ENCODE measurements around the gene ORAI3. TPM values are rescaled to one million over a fixed set of nuclear protein-coding genes. Genes with fewer than 3 reads are reported as not detected.

ORAI3 gene
- total and polyA plus RNA-seq, 2 donors from 2014 or later: 23.1 to 32.3 TPM

DNA sequence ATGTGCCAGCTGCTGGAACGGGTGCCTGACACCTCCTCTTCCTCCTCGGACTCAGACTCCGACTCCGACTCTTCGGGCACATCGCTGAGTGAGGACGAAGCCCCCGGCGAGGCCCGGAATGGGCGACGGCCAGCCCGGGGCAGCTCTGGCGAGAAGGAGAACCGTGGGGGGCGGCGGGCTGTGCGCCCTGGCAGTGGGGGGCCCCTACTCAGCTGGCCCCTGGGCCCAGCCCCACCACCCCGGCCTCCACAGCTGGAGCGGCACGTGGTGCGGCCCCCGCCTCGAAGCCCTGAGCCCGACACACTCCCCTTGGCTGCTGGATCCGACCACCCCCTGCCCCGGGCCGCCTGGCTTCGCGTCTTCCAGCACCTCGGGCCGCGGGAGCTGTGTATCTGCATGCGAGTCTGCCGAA, 18.7 kb upstream of the ORAI3 start:
- Histone ChIP-seq H3K9ac (ENCODE audit: low read length in 3 of 3) (no peak overlapping the region), H3K9me3 (ENCODE audit: control insufficient read depth in 2 of 3, insufficient read depth in 1 of 3, low read length in 3 of 3) (no peaks in the 10 kb centered on the region), H3K27ac (ENCODE audit: low read depth in 2 of 2, low read length in 2 of 2) (no peak overlapping the region), H3K36me3 (ENCODE audit: control insufficient read depth in 2 of 3, insufficient read depth in 3 of 3, low read length in 3 of 3) (peaks cover 2 to 15% (median 9%) of the 10 kb centered on the region in 3 donors), H3K4me1 (ENCODE audit: control insufficient read depth in 2 of 3, insufficient read depth in 2 of 3, low read depth in 1 of 3, low read length in 3 of 3) (peaks cover 0 to under 1% (median 0%) of the 10 kb centered on the region in 3 donors), H3K4me3 (ENCODE audit: low read length in 3 of 3) (no peak overlapping the region), H3K27me3 (ENCODE audit: control insufficient read depth, insufficient read depth, low read length) (no peaks in the 10 kb centered on the region)
- no peak for FAIRE-seq
- intact Hi-C loops (cut with DNase I): no loop called here
- TF ChIP-seq, protein P1, sequence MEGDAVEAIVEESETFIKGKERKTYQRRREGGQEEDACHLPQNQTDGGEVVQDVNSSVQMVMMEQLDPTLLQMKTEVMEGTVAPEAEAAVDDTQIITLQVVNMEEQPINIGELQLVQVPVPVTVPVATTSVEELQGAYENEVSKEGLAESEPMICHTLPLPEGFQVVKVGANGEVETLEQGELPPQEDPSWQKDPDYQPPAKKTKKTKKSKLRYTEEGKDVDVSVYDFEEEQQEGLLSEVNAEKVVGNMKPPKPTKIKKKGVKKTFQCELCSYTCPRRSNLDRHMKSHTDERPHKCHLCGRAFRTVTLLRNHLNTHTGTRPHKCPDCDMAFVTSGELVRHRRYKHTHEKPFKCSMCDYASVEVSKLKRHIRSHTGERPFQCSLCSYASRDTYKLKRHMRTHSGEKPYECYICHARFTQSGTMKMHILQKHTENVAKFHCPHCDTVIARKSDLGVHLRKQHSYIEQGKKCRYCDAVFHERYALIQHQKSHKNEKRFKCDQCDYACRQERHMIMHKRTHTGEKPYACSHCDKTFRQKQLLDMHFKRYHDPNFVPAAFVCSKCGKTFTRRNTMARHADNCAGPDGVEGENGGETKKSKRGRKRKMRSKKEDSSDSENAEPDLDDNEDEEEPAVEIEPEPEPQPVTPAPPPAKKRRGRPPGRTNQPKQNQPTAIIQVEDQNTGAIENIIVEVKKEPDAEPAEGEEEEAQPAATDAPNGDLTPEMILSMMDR (IDR thresholded peaks at IDR 0.05; ENCODE audit: borderline replicate concordance, extremely low read depth, insufficient read depth): no peak
- DNase-seq: peak in 2 of 5 donors; percentile 59 to 78

DNA sequence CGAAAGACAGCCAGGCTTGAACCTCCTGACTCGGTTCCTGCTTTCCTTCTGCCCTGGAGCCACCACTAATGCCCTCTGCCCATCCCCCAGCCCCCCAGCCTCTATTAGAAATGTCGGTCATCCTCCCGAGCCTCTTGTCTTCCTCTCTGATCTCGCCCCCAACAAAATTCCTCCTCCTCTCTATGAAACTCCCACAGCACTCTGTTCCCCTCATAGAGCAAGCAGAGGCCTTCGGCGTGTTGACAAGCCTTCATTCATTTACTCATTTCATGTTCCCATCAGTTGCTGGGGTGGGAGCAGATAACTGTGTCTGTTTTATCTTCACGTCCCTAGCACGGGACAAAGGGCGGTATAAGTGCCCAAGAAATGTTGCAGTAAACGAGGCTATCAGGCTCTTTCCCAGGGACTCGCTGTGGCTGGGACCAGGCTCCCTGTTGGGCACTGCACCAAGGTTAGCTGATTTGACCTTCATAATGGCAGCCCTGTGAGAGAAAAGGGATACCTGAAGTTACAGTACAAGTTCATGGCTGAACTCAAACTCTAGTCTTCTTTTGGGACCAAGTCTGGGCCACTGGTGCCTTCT, 17.7 kb upstream of the ORAI3 start:
- Histone ChIP-seq H3K9ac (ENCODE audit: low read length in 3 of 3) (no peak overlapping the region), H3K27ac (ENCODE audit: low read depth in 2 of 2, low read length in 2 of 2) (no peak overlapping the region), H3K4me3 (ENCODE audit: low read length in 3 of 3) (no peak overlapping the region), H3K9me3 (ENCODE audit: control insufficient read depth in 2 of 3, insufficient read depth in 1 of 3, low read length in 3 of 3) (no peaks in the 10 kb centered on the region), H3K36me3 (ENCODE audit: control insufficient read depth in 2 of 3, insufficient read depth in 3 of 3, low read length in 3 of 3) (peaks cover 2 to 15% (median 13%) of the 10 kb centered on the region in 3 donors), H3K4me1 (ENCODE audit: control insufficient read depth in 2 of 3, insufficient read depth in 2 of 3, low read depth in 1 of 3, low read length in 3 of 3) (peaks cover 0 to 2% (median 0%) of the 10 kb centered on the region in 3 donors), H3K27me3 (ENCODE audit: control insufficient read depth, insufficient read depth, low read length) (no peaks in the 10 kb centered on the region)
- intact Hi-C loops (cut with DNase I): no loop called here
- DNase-seq (no peak), FAIRE-seq (no peak)
- TF ChIP-seq, protein P1 (IDR thresholded peaks at IDR 0.05; ENCODE audit: borderline replicate concordance, extremely low read depth, insufficient read depth): no peak

DNA sequence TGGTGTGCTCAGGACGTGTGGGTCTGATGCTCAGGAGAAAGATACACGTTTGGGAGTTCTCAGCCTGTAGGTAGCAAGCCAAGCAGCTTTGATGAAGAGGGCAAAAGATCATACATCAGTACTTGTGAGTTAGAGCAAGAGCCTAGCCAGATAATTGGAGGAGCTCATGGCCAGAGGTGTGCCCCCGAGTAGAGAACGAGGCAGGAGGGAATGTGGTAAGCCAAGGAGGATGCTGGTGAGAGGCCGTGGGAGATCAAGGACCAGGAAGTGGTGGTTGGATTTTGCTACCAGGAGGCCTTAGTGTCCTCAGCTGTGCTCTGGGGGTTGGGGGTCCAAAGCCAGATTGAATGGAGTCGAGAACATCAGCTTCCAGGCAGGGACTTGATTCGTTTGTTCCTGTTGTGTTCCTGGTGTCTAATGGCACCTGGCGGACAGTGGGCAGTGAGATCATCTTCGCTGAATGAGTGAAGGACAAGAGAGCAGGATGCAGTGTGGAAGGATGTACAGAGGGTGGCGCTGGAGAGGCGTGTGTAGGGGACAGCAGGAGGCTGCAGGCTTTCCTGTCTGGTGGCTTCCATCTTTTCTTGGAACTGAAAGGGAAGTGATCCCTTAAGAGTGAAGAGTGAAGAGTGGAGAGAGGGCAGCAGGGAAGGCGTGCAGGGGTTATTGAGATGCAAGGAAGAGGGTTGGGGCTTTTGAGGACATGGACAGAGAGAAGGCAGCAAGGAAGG, 13.9 kb upstream of the ORAI3 start:
- intact Hi-C loops (cut with DNase I): no loop called here
- no peaks in the 10 kb centered on the region for H3K9me3 ChIP-seq (ENCODE audit: control insufficient read depth in 2 of 3, insufficient read depth in 1 of 3, low read length in 3 of 3)
- H3K4me1 ChIP-seq (ENCODE audit: control insufficient read depth in 2 of 3, insufficient read depth in 2 of 3, low read depth in 1 of 3, low read length in 3 of 3): peaks cover 0 to 2% (median 0%) of the 10 kb centered on the region in 3 donors
- no peaks in the 10 kb centered on the region for H3K27me3 ChIP-seq (ENCODE audit: control insufficient read depth, insufficient read depth, low read length)
- DNase-seq (no peak), FAIRE-seq (no peak)
- TF ChIP-seq, protein P1 (IDR thresholded peaks at IDR 0.05; ENCODE audit: borderline replicate concordance, extremely low read depth, insufficient read depth): peak; percentile 35
- H3K9ac ChIP-seq (ENCODE audit: low read length in 3 of 3): no peak overlapping the region
- H3K27ac ChIP-seq (ENCODE audit: low read depth in 2 of 2, low read length in 2 of 2): no peak overlapping the region
- peaks cover 2 to 15% (median 13%) of the 10 kb centered on the region in 3 donors for H3K36me3 ChIP-seq (ENCODE audit: control insufficient read depth in 2 of 3, insufficient read depth in 3 of 3, low read length in 3 of 3)
- H3K4me3 ChIP-seq (ENCODE audit: low read length in 3 of 3): no peak overlapping the region

All from kidney (tissue), 14 donors.